CD4-positive, CD25-positive, alpha-beta regulatory T cell (primary cell): ENCODE results near the gene FBN2. TPM values are rescaled to one million over a fixed set of nuclear protein-coding genes. Genes with fewer than 3 reads are reported as not detected.

Source experiments
- ATAC-seq, 2 donors: fragments of 150-1000 bp; cut with Tn5 transposase; one replicate each; pipeline ENCODE4 v1.10.0; 2021; ENCODE audit warnings: low read depth in 2 of 2, moderate number of reproducible peaks in 2 of 2, moderate library complexity in 1 of 2
- DNase-seq, 3 donors: peaks; one replicate each; pipeline versions ENCODE4 v3.0.0 to v3.0.0-alpha.2; 2012 to 2022; ENCODE audit warnings: mixed read lengths in 1 of 3
- H3K27ac ChIP-seq: one replicate; pipeline ENCODE4 v1.7.0; 2013; ENCODE audit warnings: mild to moderate bottlenecking, low read length; ENCODE audit not compliant: insufficient read depth, poor library complexity, severe bottlenecking
- H3K27me3 ChIP-seq: one replicate; pipeline ENCODE4 v1.7.0; 2013; ENCODE audit warnings: low read length; ENCODE audit not compliant: control insufficient read depth, insufficient read depth
- H3K36me3 ChIP-seq: one replicate; pipeline ENCODE4 v1.7.0; 2013; ENCODE audit warnings: mild to moderate bottlenecking, low read length, moderate library complexity; ENCODE audit not compliant: control insufficient read depth, insufficient read depth
- H3K4me1 ChIP-seq: 2 replicates; pipeline ENCODE4 v1.7.0; 2013; ENCODE audit warnings: mild to moderate bottlenecking, low read length; ENCODE audit not compliant: insufficient read depth, control insufficient read depth, poor library complexity, severe bottlenecking
- H3K4me3 ChIP-seq: one replicate; pipeline ENCODE4 v1.7.0; 2013; ENCODE audit warnings: low read depth, mild to moderate bottlenecking, low read length, moderate library complexity
- H3K9me3 ChIP-seq, 2 experiments: 1 replicate in 1 of 2; 2 replicates in 1 of 2; pipeline ENCODE4 v1.7.0; 2013; ENCODE audit warnings: low read length in 2 of 2, mild to moderate bottlenecking in 1 of 2, moderate library complexity in 1 of 2; ENCODE audit not compliant: control insufficient read depth in 2 of 2
- H3K27ac Mint-ChIP-seq, 3 donors: one replicate each; pipeline ENCODE4 v1.8.0; 2020 to 2022; ENCODE audit warnings: mild to moderate bottlenecking in 3 of 3, mixed read lengths in 3 of 3, moderate library complexity in 2 of 3
- H3K27me3 Mint-ChIP-seq: one replicate; pipeline ENCODE4 v1.8.0; 2022; ENCODE audit warnings: mild to moderate bottlenecking, mixed read lengths
- H3K36me3 Mint-ChIP-seq: one replicate; pipeline ENCODE4 v1.8.0; 2020; ENCODE audit warnings: mixed read lengths
- H3K4me1 Mint-ChIP-seq, 4 donors: one replicate each; pipeline ENCODE4 v1.8.0; 2020 to 2022; ENCODE audit warnings: mixed read lengths in 4 of 4, mild to moderate bottlenecking in 1 of 4
- H3K4me3 Mint-ChIP-seq, 4 donors: one replicate each; pipeline ENCODE4 v1.8.0; 2020 to 2022; ENCODE audit warnings: mild to moderate bottlenecking in 4 of 4, mixed read lengths in 4 of 4, moderate library complexity in 3 of 4
- H3K9me3 Mint-ChIP-seq, 7 donors: one replicate each; pipeline ENCODE4 v1.8.0; 2020 to 2022; ENCODE audit warnings: mixed read lengths in 7 of 7, mild to moderate bottlenecking in 3 of 7, moderate library complexity in 2 of 7
- polyA plus RNA-seq, 4 donors: library from polyadenylated mRNA; unstranded; fragments of 300-500 nt; fragmentation: Illumina TruSeq; gene quantifications; one replicate each; pipeline ENCODE4 v1.2.3, GENCODE V29; 2021
- total RNA-seq: library from RNA; stranded (reverse); gene quantifications from one replicate; pipeline ENCODE4 v1.2.3, GENCODE V29; 2022

The FBN2 gene
- total and polyA plus RNA-seq, 5 donors from 2014 or later: not detected

GRCh38 chr5:128434993-128435392 is 103.1 kb downstream of the FBN2 start:
- Histone ChIP-seq H3K27me3 (no peaks in the 10 kb centered on the region), H3K4me3 (no peak overlapping the region), H3K4me1 (no peaks in the 10 kb centered on the region), H3K9me3 (no peaks in the 10 kb centered on the region), H3K36me3 (no peaks in the 10 kb centered on the region), H3K27ac (no peak overlapping the region)
- no peak overlapping the region for H3K27ac Mint-ChIP-seq
- H3K27me3 Mint-ChIP-seq: no peaks in the 10 kb centered on the region
- no peak overlapping the region for H3K4me3 Mint-ChIP-seq
- ATAC-seq: no peak
- peaks cover 0 to 7% (median 0%) of the 10 kb centered on the region in 7 donors for H3K9me3 Mint-ChIP-seq
- no peaks in the 10 kb centered on the region for H3K36me3 Mint-ChIP-seq
- no peaks in the 10 kb centered on the region for H3K4me1 Mint-ChIP-seq
- no peak for DNase-seq

GRCh38 chr5:128432913-128433440 is 105.1 kb downstream of the FBN2 start:
- Mint-ChIP-seq H3K36me3 (no peaks in the 10 kb centered on the region), H3K9me3 (peaks cover 0 to 7% (median 0%) of the 10 kb centered on the region in 7 donors), H3K27me3 (no peaks in the 10 kb centered on the region), H3K4me3 (no peak overlapping the region), H3K4me1 (no peaks in the 10 kb centered on the region), H3K27ac (no peak overlapping the region)
- Histone ChIP-seq H3K4me3 (no peak overlapping the region), H3K36me3 (no peaks in the 10 kb centered on the region), H3K27me3 (no peaks in the 10 kb centered on the region), H3K4me1 (no peaks in the 10 kb centered on the region), H3K27ac (no peak overlapping the region), H3K9me3 (no peaks in the 10 kb centered on the region)
- ATAC-seq: no peak
- no peak for DNase-seq

GRCh38 chr5:128427921-128428320 is 110.1 kb downstream of the FBN2 start:
- H3K4me3 ChIP-seq: no peak overlapping the region
- H3K4me1 Mint-ChIP-seq: no peaks in the 10 kb centered on the region

GRCh38 chr5:128426090-128426534 is 111.9 kb downstream of the FBN2 start:
- ATAC-seq (no peak), DNase-seq (no peak)
- Mint-ChIP-seq H3K36me3 (no peaks in the 10 kb centered on the region), H3K27me3 (no peaks in the 10 kb centered on the region), H3K4me1 (no peaks in the 10 kb centered on the region), H3K9me3 (peaks cover 0 to 2% (median 0%) of the 10 kb centered on the region in 7 donors), H3K4me3 (no peak overlapping the region), H3K27ac (no peak overlapping the region)
- Histone ChIP-seq H3K36me3 (no peaks in the 10 kb centered on the region), H3K4me1 (no peaks in the 10 kb centered on the region), H3K4me3 (no peak overlapping the region), H3K27me3 (no peaks in the 10 kb centered on the region), H3K9me3 (no peaks in the 10 kb centered on the region), H3K27ac (no peak overlapping the region)

More at GRCh38 chr5:128427921-128428320, 110.1 kb downstream of the FBN2 start:
- Histone ChIP-seq H3K27ac (no peak overlapping the region), H3K27me3 (no peaks in the 10 kb centered on the region), H3K36me3 (no peaks in the 10 kb centered on the region), H3K9me3 (no peaks in the 10 kb centered on the region), H3K4me1 (no peaks in the 10 kb centered on the region)
- ATAC-seq: no peak
- Mint-ChIP-seq H3K4me3 (no peak overlapping the region), H3K27ac (no peak overlapping the region), H3K36me3 (no peaks in the 10 kb centered on the region), H3K27me3 (no peaks in the 10 kb centered on the region), H3K9me3 (peaks cover 0 to 7% (median 0%) of the 10 kb centered on the region in 7 donors)
- no peak for DNase-seq

GRCh38 chr5:128424646-128425045 is 113.4 kb downstream of the FBN2 start:
- Mint-ChIP-seq H3K27me3 (no peaks in the 10 kb centered on the region), H3K36me3 (no peaks in the 10 kb centered on the region), H3K4me3 (no peak overlapping the region), H3K4me1 (no peaks in the 10 kb centered on the region), H3K27ac (no peak overlapping the region), H3K9me3 (peaks cover 0 to 4% (median 0%) of the 10 kb centered on the region in 7 donors)
- no peaks in the 10 kb centered on the region for H3K36me3 ChIP-seq
- H3K27me3 ChIP-seq: no peaks in the 10 kb centered on the region
- no peaks in the 10 kb centered on the region for H3K9me3 ChIP-seq
- H3K27ac ChIP-seq: no peak overlapping the region
- H3K4me1 ChIP-seq: no peaks in the 10 kb centered on the region
- no peak overlapping the region for H3K4me3 ChIP-seq
- DNase-seq: no peak
- ATAC-seq: no peak

- no peaks in the 10 kb centered on the region for H3K36me3 ChIP-seq
- no peaks in the 10 kb centered on the region for H3K4me1 ChIP-seq
- H3K9me3 Mint-ChIP-seq: peaks cover 0 to 6% (median 0%) of the 10 kb centered on the region in 7 donors
- no peak overlapping the region for H3K27ac Mint-ChIP-seq
- DNase-seq: no peak
- H3K4me3 Mint-ChIP-seq: no peak overlapping the region
- H3K27me3 Mint-ChIP-seq: no peaks in the 10 kb centered on the region
- H3K9me3 ChIP-seq: no peaks in the 10 kb centered on the region
- ATAC-seq: no peak
- no peak overlapping the region for H3K4me3 ChIP-seq
- no peaks in the 10 kb centered on the region for H3K27me3 ChIP-seq
- H3K27ac ChIP-seq: no peak overlapping the region
- no peaks in the 10 kb centered on the region for H3K4me1 Mint-ChIP-seq
- H3K36me3 Mint-ChIP-seq: no peaks in the 10 kb centered on the region
These were observed 115.4 kb downstream of the FBN2 start for GRCh38 chr5:128422612-128423011.

- H3K36me3 Mint-ChIP-seq: no peaks in the 10 kb centered on the region
- no peak for ATAC-seq
- H3K27ac ChIP-seq: no peak overlapping the region
- no peaks in the 10 kb centered on the region for H3K27me3 Mint-ChIP-seq
- H3K4me3 Mint-ChIP-seq: no peak overlapping the region
- H3K4me3 ChIP-seq: no peak overlapping the region
- H3K9me3 ChIP-seq: no peaks in the 10 kb centered on the region
- no peaks in the 10 kb centered on the region for H3K36me3 ChIP-seq
- H3K27ac Mint-ChIP-seq: no peak overlapping the region
- H3K4me1 Mint-ChIP-seq: no peaks in the 10 kb centered on the region
- DNase-seq: no peak
- H3K9me3 Mint-ChIP-seq: peaks cover 0 to 8% (median 3%) of the 10 kb centered on the region in 7 donors
- no peaks in the 10 kb centered on the region for H3K4me1 ChIP-seq
- H3K27me3 ChIP-seq: no peaks in the 10 kb centered on the region
These were observed 123.6 kb downstream of the FBN2 start for GRCh38 chr5:128414469-128414868.

GRCh38 chr5:128413356-128413755 is 124.7 kb downstream of the FBN2 start:
- Mint-ChIP-seq H3K4me1 (no peaks in the 10 kb centered on the region), H3K27ac (no peak overlapping the region), H3K27me3 (no peaks in the 10 kb centered on the region), H3K4me3 (no peak overlapping the region), H3K9me3 (peaks cover 0 to 8% (median 3%) of the 10 kb centered on the region in 7 donors), H3K36me3 (no peaks in the 10 kb centered on the region)
- no peaks in the 10 kb centered on the region for H3K9me3 ChIP-seq
- no peak overlapping the region for H3K4me3 ChIP-seq
- ATAC-seq (no peak), DNase-seq (no peak)
- no peak overlapping the region for H3K27ac ChIP-seq
- H3K27me3 ChIP-seq: no peaks in the 10 kb centered on the region
- H3K4me1 ChIP-seq: no peaks in the 10 kb centered on the region
- no peaks in the 10 kb centered on the region for H3K36me3 ChIP-seq
